GM21723 (cell line): ENCODE data around the gene ZNF132.
"Not testable (repeated sequence)": the region's sequence is repeated elsewhere in the genome, so short reads cannot be mapped to it uniquely, and the experiment has no call there.

Experiments used
- ATAC-seq: cut with Tn5 transposase; IDR thresholded peaks from one replicate; pipeline ENCODE4 v1.9.1; 2021; ENCODE audit warnings: mild to moderate bottlenecking, moderate library complexity; ENCODE audit not compliant: unreplicated experiment

Gene ZNF132

DNA sequence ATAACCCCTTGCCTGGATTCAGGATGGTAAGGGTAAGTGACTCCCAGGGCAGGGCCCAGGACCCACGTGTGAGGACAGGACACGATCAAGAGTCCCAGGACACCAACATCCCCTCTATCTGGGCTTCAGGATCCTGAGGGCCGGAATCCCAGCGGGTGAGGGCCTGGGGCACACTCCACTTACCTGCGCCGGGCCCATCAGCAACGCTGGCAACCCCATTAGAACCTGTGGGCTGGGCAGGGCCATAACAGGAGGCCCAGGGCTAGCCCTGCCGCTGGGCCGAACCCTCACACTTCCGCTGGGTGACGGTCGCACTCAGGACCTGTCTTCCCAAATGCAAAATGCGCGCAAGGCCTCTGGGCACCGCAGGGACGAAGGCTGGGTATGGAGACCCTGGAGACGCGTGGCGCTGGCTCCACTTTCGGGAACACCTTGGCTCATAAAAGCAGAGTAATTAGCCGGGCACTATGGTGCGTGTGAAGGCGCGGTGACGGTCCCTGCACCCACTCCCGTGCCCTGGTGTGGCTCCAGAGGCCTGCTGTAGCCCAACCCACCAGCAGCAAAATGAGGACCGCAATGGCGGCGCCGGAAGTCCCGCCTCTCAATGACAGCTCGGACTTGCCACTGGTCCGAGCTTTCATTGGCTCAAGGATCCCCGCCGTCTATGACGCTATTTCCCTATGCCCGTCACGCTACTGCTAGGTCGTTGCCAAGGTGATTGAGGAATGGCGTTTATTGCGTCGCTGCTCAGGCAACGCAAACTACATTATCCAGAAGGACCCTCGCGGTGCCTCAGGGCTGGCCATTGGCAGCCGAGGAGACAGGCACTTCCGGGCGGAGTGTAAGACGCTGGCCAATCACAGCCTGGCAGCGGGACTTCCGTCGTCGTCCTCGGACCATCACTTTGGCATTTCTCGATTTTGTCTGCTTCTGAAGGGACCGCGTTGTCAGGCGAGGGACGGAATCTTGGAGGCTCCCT lies at the start of gene ZNF132:
ZNF132 (minus strand) TSS at position 578 of the 979 bp plus-strand sequence; CDS start at position 246, 332 bp downstream.
- peak; percentile 94 for ATAC-seq

DNA sequence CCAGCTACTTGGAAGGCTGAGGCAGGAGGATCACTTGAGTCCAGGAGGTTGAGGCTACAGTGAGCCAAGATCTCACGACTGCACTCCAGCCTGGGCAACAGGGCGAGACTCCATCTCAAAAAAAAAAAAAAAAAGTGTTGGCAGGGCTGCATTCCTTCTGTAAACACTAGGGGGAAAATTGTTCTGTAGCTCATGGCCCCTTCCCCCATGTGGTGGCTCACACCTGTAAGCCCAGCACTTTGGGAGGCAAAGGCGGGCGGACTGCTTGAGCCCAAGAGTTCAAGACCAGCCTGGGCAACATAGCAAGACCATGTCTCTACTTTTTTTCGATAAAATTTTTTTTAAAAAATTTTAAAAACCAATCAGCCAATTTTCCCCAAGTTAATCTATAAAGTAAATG lies 44.4 kb upstream of the ZNF132 start:
- ATAC-seq = not testable (repeated sequence)

DNA sequence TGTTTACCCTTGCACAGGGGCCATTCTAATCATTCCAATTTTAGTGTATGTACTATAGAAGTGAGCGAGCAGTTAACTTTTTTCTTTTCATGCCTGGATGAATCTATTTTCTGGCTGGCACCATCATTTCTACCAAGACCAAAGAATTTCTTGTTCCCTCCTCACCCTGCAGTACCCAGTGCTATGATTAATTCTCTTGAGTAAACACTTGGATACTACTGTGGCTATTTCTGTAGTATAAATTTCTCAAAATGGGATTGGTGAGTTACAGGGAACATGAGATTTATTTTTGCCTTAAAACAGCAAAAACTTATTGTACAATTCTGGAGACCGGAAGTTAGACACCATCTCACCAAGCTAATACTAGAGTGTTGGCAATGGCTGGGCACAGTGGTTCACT lies 43.8 kb upstream of the ZNF132 start:
- no peak for ATAC-seq

DNA sequence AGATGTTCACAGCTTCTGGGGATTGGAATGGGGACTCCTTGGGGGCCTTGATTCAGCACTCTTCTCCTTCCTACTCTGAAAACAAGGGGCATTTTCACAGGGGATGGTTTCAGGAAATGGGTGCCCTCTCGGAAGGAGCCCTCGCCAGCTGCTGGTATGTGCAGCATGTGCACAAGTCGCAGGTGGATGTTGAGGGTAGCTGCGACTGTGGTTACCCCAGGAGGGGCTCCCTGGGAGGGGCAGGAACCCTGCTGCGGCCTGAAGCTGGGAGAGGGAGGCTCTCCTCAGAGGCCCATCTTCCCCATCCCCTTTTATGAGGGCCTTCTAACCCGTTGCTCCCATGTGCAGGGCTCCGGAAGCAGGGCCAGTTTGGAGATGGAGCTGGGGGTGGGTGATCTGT lies 42.4 kb upstream of the ZNF132 start:
- no peak for ATAC-seq

DNA sequence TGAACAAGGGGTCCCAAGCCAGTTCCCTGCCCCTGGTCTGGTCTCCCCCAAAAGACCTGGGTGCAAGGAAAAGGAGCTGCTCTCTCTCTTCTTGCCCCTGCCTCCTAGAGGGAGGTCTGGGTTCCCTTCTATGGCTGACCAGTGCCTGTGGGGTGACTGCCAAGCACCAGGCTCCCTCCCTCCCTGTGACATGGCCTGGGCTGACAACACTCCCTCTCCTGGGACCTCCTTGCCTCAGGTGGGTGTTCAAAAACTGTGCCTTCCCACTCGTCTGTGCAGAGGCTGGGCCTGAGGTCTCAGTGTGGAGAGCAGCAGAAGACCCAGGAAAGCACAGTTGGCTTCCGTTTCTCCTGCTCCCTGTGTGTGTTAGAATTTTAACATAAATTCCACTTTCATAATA lies 40.9 kb upstream of the ZNF132 start:
- ATAC-seq = no peak

DNA sequence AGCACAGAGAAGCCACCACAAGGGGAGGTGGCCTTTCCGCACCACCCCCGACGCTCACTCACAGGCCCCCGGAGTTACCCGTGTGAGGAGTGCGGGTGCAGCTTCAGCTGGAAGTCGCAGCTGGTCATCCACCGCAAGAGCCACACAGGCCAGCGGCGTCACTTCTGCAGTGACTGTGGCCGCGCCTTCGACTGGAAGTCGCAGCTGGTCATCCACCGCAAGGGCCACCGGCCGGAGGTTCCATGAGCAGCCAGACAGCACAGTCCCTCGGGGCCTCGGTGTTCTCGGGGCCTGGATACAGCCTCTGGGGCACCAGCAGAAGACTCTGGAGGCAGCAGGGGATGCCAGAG lies 40.5 kb upstream of the ZNF132 start:
- ATAC-seq = no peak

DNA sequence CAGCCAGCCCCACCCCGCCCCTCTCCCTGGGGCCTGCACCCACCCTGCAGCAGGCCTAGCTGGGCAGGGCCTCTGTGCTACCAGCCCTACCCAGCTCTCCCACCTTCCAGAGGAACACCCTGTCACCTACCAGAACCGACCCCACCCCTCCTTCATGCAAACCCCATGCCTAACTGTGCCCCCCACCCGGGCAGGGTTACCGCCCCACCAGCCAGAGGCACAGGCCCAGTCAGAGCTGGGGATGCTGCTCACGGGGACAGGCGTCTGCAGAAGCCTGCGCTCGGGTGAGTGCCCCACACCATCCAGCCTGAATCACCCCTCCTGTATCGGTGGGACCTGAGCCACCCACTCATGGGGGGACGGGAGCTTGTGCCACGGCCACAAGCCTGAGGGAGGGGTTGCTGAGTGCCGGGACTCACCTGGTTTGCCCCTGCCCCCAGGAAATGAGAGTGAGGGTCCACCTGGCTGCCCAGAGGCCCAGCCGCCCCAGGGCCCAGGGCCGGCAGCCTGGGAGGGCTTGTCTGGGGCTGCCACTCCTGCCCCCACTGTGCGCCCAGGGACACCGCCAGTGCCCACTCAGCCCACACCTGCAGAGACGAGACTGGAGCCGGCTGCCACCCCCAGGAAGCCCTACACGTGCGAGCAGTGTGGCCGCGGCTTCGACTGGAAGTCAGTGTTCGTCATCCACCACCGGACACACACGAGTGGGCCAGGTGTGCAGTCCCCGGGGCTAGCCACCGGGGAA lies 40.0 kb upstream of the ZNF132 start:
- ATAC-seq = no peak

DNA sequence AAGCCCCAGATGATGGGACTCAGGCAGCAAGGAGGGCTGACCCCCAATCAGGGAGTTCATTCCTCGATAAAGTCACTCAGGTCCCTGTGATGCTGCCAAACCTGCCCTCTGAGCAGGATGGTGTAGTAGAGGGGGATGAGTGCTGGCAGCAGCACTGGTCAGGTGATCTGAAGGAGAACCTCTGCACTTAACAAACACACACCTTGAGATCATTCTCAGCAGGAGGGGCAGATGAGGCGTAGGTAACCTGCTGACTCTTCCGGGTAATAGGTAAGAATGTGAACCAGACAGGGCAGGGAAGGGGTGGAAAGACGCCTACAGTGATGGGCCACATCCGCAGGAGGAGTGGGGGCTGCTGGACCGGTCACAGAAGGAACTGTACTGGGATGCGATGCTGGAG lies 39.4 kb upstream of the ZNF132 start:
- ATAC-seq = no peak

DNA sequence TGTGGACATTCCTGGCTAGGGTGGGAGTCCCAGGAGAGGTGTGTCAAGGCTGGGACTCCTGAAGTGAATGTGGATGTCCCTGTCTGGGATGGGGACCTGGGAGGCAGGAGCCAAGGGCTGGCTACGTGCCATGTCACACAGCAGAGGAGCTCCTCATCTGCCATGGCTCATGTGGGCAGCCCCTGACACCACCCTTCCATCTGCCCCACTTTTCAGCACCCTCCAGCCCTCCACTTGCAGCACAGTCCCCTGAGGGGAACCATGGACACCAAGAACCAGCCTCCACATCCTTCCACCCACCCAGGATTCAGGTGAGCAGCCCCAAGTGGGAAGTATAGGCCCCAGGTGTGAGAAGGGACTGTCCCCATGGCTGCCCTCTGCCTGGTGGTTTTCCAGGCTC lies 37.9 kb upstream of the ZNF132 start:
- no peak for ATAC-seq

DNA sequence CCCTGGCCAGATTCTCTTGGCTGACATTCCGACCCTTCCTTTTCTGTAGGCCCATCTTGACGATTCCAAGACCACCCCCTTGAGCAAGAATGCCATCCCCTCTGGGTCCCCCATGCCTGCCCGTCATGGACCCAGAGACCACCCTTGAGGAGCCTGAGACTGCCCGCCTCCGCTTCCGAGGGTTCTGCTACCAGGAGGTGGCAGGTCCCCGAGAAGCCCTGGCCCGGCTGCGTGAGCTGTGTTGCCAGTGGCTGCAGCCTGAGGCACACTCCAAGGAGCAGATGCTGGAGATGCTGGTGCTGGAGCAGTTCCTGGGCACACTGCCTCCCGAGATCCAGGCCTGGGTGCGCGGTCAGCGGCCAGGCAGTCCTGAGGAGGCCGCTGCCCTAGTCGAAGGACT lies 37.2 kb upstream of the ZNF132 start:
- ATAC-seq = no peak

DNA sequence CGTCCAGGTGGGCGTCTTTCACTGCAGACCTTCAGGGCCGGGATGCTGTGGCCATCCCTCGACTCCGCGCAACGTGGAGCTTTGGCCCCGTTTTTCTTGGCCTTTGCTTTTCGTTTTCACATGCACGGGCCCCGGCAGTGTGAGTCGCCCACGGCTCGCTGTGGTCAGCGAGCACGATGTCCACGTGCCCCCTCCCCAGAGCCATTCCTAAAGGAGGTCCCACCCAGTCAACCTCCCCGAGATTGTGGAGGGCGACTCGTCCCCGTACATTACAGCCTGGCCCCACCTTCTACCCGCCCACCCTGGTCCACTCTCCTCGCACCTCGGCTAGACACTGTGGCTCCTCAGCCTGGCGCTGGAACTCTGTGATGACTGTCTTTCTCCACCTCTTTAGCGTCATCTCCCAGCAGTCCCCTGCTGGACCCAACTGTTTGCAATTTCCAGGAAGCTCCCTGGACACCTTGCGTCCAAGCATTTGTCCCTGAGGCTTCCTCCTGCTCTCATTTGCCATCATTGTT lies 36.6 kb upstream of the ZNF132 start:
- no peak for ATAC-seq

DNA sequence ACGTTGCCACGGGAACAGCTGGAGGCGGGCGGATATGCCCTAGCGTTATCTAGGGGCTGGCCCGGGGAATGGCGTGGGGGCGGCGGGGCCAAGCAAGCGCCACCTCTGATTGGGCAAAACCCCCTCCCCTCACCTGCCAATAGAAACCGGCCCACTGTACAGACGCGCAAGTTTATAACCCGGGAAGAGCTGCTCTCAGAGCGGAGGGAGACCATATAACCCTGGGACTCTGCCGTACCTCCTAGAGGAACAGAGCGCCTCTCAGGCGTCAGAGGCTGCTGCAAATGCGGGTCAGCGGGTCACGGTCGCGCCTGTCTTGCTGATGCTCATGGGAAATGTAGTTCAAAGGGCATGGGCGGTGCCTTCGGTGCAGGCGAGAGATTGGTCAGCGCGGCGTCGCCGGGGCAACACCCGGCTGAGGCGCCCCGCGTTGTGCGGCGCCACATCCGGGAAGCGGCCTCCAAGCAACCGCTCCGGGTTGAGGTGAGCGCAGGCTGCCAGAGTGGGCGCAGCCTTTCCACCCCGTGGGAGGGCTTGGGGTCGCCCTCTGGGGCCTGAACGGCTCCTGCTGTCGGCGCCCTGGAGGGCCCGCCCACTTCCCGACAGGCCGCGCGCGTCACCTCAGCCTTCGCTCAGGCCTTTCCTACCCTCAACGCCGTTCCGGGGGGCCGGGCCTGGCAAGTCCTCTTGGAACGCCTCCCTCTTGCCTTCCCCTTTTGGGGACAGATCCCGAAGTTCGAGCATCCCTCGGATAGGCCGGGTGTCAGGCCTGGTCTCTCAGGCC lies 36.0 kb upstream of the ZNF132 start, which contains the start of gene ZNF446:
ZNF446 (plus strand) TSS at position 639 of the 784 bp plus-strand sequence. CDS start 867 bp downstream, outside the sequence.
- ATAC-seq = peak; percentile 80

DNA sequence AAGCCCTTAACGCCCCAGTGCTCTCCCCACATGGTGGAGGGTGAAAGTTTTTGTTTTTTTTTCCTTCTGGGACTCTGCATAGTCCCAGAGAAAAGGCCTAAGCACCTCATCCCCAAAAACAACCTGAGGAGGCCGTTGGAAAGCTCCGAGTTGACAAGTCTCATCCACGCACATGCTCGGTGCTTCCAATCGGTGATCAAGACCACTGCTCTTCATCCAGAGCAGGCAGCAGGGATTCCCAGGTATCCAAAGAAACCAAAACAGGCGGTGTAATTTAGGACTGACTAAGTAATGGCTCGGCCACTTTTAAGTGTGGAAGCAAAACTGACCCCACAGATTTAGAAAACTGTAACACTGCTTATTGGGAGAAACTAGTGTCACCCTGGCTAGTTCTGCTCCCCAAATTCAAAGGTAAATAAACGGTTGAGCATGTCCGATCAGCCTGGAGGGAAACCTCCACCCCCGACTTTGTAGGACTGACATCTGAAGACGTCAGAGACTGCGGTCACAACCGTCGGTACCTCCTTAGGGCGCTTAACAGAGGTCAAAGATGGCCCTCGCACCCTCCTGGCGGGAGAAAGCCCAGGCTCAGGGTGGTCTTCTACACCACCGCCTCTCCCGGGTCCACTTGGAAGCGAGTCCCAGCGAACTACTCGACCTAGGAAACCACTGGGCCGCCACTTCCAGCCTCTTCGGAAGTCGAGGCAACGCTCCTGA lies 35.2 kb upstream of the ZNF132 start:
- peak; percentile 6 for ATAC-seq

DNA sequence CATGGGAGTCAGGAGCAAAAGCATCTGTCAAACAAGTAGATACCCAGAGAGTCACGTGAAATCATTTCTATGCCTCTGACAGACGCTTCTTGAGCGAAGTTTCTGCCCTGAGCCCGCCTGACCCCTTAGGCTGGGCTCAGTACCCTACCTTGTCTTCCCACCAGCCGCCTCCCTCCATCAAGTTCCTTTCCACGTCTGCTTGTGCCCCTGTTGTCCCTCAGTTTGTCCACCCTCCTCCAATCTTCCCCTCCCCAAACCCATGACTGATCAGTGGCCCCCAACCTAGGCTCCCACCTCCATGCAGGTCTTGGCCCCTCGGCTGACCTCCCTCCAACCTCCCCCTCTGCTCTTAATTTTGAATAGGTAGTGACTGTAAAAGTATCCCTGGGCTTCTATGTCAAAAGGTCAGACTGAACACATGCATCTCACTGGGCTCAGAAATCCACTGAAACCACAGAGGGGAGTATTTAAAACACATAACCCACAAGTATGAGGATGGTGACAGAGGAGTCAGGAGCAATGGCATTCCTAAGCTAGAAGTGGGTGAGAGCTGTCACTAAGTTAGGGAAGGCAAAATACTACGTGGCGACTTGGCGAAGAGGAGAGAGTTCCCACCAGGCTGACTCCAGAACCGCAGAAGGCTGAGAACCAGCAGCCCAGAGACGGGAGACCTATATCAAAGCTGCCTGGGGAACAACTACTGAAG lies 34.5 kb upstream of the ZNF132 start:
- ATAC-seq = no peak

DNA sequence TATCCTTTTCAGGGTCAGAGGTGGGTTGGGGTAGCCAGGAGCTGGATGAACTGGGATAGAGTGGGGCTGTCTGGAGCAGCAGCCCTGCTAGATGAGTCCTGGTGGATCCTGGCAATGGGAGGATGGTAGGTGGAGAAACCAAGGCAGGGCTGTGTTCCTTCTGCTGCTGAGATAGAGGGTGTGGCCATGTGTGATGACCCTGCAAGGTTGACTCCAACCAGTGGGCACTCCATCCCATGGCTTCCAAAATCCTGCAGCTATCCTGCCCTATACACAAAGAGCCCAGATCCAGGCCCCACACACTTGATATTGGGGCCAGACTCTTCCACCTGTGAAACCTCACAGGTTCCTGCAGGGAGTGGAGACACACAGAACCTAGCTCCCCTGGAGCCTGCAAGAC lies 33.8 kb upstream of the ZNF132 start:
- ATAC-seq = no peak

DNA sequence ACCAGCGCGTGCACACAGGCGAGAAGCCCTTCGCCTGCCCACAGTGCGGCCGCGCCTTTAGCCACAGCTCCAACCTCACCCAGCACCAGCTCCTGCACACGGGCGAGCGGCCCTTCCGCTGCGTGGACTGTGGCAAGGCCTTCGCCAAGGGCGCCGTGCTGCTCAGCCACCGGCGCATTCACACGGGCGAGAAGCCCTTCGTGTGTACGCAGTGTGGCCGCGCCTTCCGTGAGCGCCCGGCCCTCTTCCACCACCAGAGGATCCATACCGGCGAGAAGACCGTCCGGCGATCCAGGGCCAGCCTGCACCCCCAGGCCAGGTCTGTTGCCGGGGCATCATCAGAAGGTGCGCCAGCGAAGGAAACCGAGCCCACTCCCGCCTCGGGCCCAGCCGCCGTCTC lies 31.8 kb upstream of the ZNF132 start:
- ATAC-seq = no peak

DNA sequence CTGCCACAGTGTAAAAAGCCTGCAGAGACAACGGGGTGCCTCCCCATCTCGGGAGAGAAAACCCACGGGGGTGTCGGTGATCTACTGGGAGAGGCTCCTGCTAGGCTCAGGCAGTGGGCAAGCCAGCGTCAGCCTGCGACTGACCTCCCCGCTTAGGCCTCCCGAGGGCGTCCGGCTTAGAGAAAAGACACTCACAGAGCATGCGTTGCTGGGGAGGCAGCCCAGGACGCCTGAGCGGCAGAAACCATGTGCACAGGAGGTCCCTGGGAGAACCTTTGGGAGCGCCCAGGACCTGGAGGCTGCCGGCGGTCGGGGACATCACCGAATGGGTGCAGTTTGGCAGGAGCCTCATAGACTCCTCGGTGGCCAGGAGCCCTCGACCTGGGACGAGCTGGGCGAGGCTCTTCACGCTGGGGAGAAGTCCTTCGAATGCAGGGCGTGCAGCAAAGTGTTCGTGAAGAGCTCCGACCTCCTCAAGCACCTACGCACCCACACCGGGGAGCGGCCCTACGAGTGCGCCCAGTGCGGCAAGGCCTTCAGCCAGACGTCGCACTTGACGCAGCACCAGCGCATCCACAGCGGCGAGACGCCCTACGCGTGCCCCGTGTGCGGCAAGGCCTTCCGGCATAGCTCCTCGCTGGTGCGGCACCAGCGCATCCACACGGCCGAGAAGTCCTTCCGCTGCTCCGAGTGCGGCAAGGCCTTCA lies 31.0 kb upstream of the ZNF132 start:
- ATAC-seq = not testable (repeated sequence)

DNA sequence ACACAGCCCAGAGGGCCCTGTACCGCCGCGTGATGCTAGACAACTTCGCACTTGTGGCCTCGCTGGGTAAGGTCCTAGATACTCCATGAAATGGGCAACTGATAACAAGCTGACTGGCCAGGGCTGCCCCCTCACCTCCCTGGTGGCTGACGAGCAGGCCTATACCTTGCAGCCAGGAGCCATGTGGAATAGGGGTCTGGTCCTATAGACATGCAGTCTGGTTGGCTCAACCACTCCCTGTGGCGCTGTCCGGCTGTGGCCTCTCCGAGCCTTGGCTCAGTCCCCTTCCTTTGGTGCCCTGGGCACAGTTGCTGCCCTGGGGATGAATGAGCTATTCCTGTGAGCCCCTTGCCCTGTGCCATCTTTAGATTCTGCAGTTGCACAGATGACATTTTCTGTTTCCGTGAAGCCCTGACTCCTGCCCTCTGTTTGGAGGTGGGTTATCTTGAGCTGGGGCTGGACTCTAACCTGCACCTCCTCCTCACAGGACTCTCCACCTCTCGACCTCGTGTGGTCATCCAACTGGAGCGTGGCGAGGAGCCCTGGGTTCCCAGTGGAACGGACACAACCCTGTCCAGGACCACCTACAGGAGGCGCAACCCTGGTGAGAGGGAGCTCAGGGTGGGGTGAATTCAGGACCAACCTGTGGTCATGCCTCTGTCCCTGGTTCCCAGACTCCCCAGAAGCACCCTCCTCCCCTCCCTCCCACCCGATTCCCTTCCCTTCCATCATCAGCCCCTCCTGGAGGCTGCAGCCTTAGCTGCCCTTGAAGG lies 29.5 kb upstream of the ZNF132 start:
- no peak for ATAC-seq
